HFF-Myc (cell line): ENCODE measurements around the gene ABCC3.

ENCODE experiments used
- DNase-seq: peaks from one replicate; pipeline ENCODE4 v3.0.0-alpha.2; 2011; ENCODE audit warnings: low read depth; ENCODE audit errors: extremely low read depth
- H3K4me3 ChIP-seq: replicated peaks from 2 replicates; pipeline ENCODE4 v1.5.1; 2011; ENCODE audit warnings: low read depth, mild to moderate bottlenecking, control low read depth, low read length
- TF ChIP-seq, protein P1 (sequence below): IDR thresholded peaks from 2 replicates; pipeline ENCODE4 v1.5.1; 2012; ENCODE audit warnings: mild to moderate bottlenecking, low read depth, low read length, control low read depth; ENCODE audit errors: missing control alignments

ABCC3 gene

DNA sequence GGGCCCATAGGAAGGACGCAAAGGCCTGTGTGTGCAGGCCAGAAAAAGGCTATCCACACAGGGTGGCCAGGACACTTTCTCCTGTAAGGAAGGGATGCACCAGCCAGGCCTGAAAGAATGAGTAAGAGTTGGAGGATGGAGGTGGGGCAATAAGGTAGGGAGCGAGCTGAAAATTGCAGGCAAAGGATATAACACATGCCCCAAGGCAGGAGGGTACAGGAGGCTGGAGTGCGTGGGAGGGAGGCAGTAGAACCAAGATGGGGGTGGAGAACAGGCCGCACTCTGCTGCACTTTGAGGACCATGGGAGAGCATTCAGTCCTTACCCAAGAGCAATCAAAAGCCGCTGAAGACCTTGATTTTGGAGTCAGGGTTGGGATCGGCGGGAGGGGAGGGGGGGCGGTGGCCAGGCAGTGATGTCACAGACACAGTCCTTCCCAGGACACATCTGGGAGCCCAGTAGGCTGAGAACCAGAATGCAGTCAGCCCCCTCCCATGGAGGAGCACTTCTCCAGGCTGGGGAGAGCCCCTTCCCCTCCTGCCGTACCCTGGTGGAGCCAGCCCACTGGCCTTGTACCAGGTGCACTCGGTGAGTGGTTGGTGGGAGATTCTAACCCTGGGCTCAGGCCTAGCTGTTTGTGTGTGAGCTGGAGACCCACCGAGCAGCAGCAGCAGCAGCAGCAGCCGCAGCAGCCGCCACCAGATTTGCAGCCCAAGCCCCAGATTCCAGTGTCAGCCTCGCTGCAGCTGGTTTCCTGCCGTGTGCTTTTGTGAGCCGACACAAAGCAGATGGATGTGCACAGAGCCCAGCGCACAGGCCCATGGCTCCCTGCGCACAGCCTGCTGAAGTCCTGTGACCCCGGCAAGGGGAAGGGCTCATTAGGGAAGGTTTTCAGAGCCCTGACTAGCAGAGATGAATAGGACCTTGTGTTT lies 55.5 kb downstream of the ABCC3 start:
- TF ChIP-seq, protein P1, sequence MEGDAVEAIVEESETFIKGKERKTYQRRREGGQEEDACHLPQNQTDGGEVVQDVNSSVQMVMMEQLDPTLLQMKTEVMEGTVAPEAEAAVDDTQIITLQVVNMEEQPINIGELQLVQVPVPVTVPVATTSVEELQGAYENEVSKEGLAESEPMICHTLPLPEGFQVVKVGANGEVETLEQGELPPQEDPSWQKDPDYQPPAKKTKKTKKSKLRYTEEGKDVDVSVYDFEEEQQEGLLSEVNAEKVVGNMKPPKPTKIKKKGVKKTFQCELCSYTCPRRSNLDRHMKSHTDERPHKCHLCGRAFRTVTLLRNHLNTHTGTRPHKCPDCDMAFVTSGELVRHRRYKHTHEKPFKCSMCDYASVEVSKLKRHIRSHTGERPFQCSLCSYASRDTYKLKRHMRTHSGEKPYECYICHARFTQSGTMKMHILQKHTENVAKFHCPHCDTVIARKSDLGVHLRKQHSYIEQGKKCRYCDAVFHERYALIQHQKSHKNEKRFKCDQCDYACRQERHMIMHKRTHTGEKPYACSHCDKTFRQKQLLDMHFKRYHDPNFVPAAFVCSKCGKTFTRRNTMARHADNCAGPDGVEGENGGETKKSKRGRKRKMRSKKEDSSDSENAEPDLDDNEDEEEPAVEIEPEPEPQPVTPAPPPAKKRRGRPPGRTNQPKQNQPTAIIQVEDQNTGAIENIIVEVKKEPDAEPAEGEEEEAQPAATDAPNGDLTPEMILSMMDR: no peak
- DNase-seq: no peak
- no peak overlapping the region for H3K4me3 ChIP-seq

DNA sequence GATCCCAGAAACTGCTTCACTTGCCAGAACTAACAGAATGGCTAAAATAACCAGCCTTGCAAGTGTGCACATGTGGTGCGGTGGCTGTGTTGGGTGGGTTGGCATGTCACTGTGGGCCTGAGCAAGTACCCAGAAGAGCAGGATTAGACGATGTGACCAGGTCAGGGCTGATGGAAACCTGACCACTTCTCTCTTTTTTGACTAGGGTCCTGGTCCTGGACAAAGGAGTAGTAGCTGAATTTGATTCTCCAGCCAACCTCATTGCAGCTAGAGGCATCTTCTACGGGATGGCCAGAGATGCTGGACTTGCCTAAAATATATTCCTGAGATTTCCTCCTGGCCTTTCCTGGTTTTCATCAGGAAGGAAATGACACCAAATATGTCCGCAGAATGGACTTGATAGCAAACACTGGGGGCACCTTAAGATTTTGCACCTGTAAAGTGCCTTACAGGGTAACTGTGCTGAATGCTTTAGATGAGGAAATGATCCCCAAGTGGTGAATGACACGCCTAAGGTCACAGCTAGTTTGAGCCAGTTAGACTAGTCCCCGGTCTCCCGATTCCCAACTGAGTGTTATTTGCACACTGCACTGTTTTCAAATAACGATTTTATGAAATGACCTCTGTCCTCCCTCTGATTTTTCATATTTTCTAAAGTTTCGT lies 56.3 kb downstream of the ABCC3 start:
- no peak for DNase-seq
- no peak overlapping the region for H3K4me3 ChIP-seq
- TF ChIP-seq, protein P1: no peak

DNA sequence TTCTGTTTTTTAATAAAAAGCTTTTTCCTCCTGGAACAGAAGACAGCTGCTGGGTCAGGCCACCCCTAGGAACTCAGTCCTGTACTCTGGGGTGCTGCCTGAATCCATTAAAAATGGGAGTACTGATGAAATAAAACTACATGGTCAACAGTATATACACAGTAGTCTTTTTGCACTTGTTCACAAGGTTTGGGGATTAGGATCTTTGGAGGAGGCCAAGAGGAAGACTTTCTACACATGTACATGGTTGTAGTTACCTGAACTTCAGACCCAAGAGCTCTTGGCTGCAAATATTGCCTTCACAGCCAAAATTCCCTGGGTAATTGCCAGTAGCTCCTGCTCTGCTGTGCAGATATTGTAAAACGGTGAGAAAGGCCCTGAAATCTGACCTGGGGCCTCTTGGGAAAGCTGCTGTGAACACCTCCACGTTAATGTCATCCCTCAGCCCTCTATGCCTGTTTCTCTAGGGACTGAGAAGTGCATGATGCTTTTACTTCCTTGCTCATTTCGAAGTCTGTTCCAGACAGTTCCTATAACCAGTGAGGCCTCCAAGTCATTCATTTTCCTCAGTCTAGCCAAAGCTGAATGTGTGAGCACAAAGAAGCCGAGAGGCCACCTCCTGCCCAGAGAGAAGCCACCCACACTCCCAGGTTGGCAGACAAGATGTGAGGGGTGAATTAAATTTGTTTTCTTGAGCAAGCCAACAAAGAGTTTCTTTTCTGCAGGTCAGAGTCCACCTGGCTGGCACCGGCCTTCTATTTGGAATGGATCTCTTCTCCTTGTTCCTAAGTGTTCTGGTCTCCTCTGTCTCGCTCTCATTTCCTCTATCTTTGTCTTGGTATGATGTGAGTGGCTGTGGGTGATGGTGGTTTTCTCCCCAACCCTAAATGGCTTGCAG lies 57.1 kb downstream of the ABCC3 start:
- no peak for DNase-seq
- TF ChIP-seq, protein P1: no peak
- no peak overlapping the region for H3K4me3 ChIP-seq

DNA sequence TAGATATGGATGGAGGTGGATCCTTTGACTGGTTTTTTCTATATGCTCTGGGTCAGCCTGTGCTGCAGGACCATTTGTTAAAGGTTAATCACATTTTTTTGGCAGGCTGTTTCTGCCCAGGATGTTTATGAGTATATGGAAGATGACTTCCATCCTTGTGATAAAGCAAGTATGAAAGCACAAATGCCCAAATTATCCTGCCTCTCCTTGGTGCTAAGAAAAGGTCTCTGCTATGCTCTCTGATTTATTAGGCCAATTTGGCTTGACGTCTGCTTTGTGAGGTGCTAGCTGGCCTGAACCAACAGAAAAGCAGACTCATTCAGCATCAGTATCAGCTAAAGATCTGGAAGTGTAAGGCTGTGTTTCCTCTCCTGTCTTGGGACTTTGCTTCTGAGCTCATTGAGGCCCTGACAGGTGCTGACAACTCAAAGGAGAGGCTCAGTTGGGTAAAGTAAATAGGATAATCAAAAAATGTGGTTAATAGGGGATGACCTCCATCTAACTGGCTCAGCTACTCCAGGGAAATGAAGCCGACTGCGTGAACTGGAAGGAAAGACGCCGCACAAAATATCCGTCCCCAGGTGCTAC lies 57.9 kb downstream of the ABCC3 start:
- TF ChIP-seq, protein P1: no peak
- DNase-seq: no peak
- H3K4me3 ChIP-seq: no peak overlapping the region

DNA sequence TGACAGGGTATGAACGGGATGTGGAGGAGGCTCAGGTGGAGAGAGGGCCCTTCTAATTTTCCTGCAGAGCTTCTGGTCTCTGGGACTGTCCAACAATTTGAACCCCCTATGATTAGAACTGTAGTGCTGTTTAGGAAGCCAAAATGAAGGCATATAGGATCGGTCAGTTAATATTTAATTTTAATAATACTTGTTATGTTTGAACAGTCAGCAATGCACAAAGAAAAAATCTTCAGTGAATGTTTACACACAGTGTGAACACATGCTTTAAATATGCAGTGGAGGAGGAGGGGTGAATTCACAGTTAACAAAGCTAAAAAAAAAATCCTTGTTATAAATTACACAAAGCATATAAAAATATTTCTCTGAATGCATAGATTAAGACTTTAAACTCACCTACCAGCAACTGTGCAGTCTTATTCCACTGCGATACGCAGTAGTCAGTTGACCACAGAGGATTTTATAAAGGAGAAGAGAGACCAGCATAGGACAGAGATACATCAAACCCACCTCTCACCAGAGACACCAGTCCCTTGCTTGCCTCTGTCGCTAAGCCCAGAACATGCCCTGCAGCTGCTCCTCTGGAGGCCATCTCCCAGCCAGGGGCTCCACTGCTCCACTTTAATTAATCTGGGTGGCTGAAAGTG lies 58.5 kb downstream of the ABCC3 start:
- TF ChIP-seq, protein P1: no peak
- H3K4me3 ChIP-seq: no peak overlapping the region
- DNase-seq: no peak
